HepG2 (cell line): ENCODE data around the gene TMEM204. TPM values are rescaled to one million over a fixed set of nuclear protein-coding genes. Genes with fewer than 3 reads are reported as not detected.

Experiments used
- ATAC-seq: fragments of 200-7000 bp; cut with Tn5 transposase; 3 replicates; pipeline ENCODE4 v1.9.1; 2020; ENCODE audit warnings: mild to moderate bottlenecking, moderate library complexity
- BruUV-seq: library from RNA; stranded (reverse); fragments of 400-500 nt; replicated peaks from 2 replicates; lab custom pipeline; 2021; lab: Mats Ljungman, UMichigan
- CTCF ChIA-PET: fragments of 300-600 bp; formaldehyde crosslinking; extraction: SDS; loops from one replicate; lab custom pipeline; 2021; ENCODE audit warnings: low total read pairs, inconsistent platforms, low intra/inter-chr PET ratio; lab: Yijun Ruan, JAX
- POLR2A ChIA-PET: fragments of 350-600 bp; sonication (Branson Sonifier 250); formaldehyde crosslinking; loops from one replicate; lab custom pipeline; 2020; ENCODE audit warnings: antibody characterized with exemption, inconsistent platforms; lab: Yijun Ruan, JAX
- DNase-seq: peaks from one replicate; pipeline ENCODE4 v3.0.0-alpha.2; 2015; ENCODE audit warnings: low spot score
- FAIRE-seq: peaks from 3 replicates; lab custom pipeline; 2011; peaks lifted over from hg19 to GRCh38; lab: Jason Lieb, UNC
- H2AFZ ChIP-seq: one replicate; pipeline ENCODE4 v1.6.1; 2011; ENCODE audit warnings: low read length, inconsistent platforms
- H3K27ac ChIP-seq: fragments of 300-600 bp; 3 replicates; pipeline ENCODE4 v1.8.0; 2011; ENCODE audit warnings: mixed run types, mild to moderate bottlenecking, mixed read lengths, low read length, inconsistent platforms; ENCODE audit not compliant: insufficient read depth; ENCODE audit errors: extremely low read length
- H3K27me3 ChIP-seq, 2 experiments: fragments of 200-600 bp in 1 of 2; 2 replicates in 1 of 2; 3 replicates in 1 of 2; pipeline versions ENCODE4 v1.6.0 to v1.8.0; 2011; ENCODE audit warnings: low read length in 2 of 2, mild to moderate bottlenecking in 2 of 2, moderate library complexity in 2 of 2, inconsistent platforms in 1 of 2; ENCODE audit not compliant: insufficient read depth in 2 of 2, control insufficient read depth in 1 of 2
- H3K36me3 ChIP-seq, 2 experiments: fragments of 200-600 bp in 1 of 2; replicated peaks in 1 of 2; 2 replicates in 1 of 2; 3 replicates in 1 of 2; pipeline versions ENCODE4 v1.5.1 to v1.8.0; 2011; ENCODE audit warnings: low read length in 2 of 2, inconsistent platforms in 1 of 2; ENCODE audit not compliant: insufficient read depth in 2 of 2, control insufficient read depth in 1 of 2
- H3K4me1 ChIP-seq: 2 replicates; pipeline ENCODE4 v1.5.1; 2012; ENCODE audit warnings: low read length, inconsistent platforms; ENCODE audit not compliant: insufficient read depth
- H3K4me2 ChIP-seq: 2 replicates; pipeline ENCODE4 v1.6.0; 2011; ENCODE audit warnings: low read depth, low read length, inconsistent platforms
- H3K4me3 ChIP-seq, 3 experiments: fragments of 200-600 bp in 1 of 3; sonication (generic), shearing (Covaris generic) in 1 of 3; replicated peaks in 1 of 3; 2 replicates each; pipeline ENCODE4 v1.5.1; 2011 to 2016; ENCODE audit warnings: low read length in 3 of 3, inconsistent platforms in 2 of 3, low read depth in 2 of 3, mild to moderate bottlenecking in 2 of 3, control low read depth in 1 of 3, mixed read lengths in 1 of 3; ENCODE audit not compliant: insufficient read depth in 1 of 3
- H3K79me2 ChIP-seq: one replicate; pipeline ENCODE4 v1.6.1; 2011; ENCODE audit warnings: low read length, inconsistent platforms; ENCODE audit not compliant: insufficient read depth
- H3K9ac ChIP-seq: 2 replicates; pipeline ENCODE4 v1.6.0; 2011; ENCODE audit warnings: mild to moderate bottlenecking, low read depth, low read length, inconsistent platforms; ENCODE audit not compliant: insufficient read depth
- H3K9me3 ChIP-seq: 2 replicates; pipeline ENCODE4 v1.5.1; 2012; ENCODE audit warnings: mild to moderate bottlenecking, low read length
- H4K20me1 ChIP-seq: 2 replicates; pipeline ENCODE4 v1.6.0; 2011; ENCODE audit warnings: inconsistent platforms, mild to moderate bottlenecking, low read length, moderate library complexity; ENCODE audit not compliant: insufficient read depth
- ATF2 ChIP-seq: sonication (generic); formaldehyde crosslinking; IDR thresholded peaks from 2 replicates; pipeline ENCODE4 v1.4.0; 2020; ENCODE audit warnings: missing genetic modification reagents
- BORCS8-MEF2B ChIP-seq: sonication (generic); formaldehyde crosslinking; IDR thresholded peaks from 2 replicates; pipeline ENCODE4 v1.8.0; 2022; ENCODE audit warnings: mild to moderate bottlenecking, missing genetic modification reagents
- CREM ChIP-seq, 2 experiments: sonication (generic) in 1 of 2; formaldehyde crosslinking in 1 of 2; IDR thresholded peaks; 2 replicates each; pipeline versions ENCODE4 v1.4.0 to v1.6.1; 2016 to 2020; ENCODE audit warnings: antibody characterized with exemption in 1 of 2, mild to moderate bottlenecking in 1 of 2, missing genetic modification reagents in 1 of 2
- PCBP2 ChIP-seq: fragments of 200-400 bp; formaldehyde crosslinking; optimal IDR thresholded peaks from 2 replicates; pipeline ENCODE3; 2018; ENCODE audit warnings: low read length, low read depth; ENCODE audit not compliant: poor library complexity, severe bottlenecking
- RFXANK ChIP-seq: IDR thresholded peaks from 2 replicates; pipeline ENCODE4 v1.6.1; 2016
- SMAD3 ChIP-seq: sonication (generic); formaldehyde crosslinking; IDR thresholded peaks from 2 replicates; pipeline ENCODE4 v1.4.0; 2020; ENCODE audit warnings: missing genetic modification reagents
- ZNF142 ChIP-seq: sonication (generic); formaldehyde crosslinking; IDR thresholded peaks from 2 replicates; pipeline ENCODE4 v1.4.0; 2020; ENCODE audit warnings: missing genetic modification reagents
- ZNF629 ChIP-seq: sonication (generic); formaldehyde crosslinking; conservative IDR thresholded peaks from 2 replicates; pipeline ENCODE4 v1.5.0; 2020; ENCODE audit warnings: missing genetic modification reagents
- ZZZ3 ChIP-seq: sonication (generic); formaldehyde crosslinking; IDR thresholded peaks from 2 replicates; pipeline ENCODE4 v1.4.0; 2020; ENCODE audit warnings: missing genetic modification reagents, mild to moderate bottlenecking, borderline replicate concordance
- WGBS: methylation state at CpG from one replicate; pipeline ENCODE4 v1.1.6; 2017; ENCODE audit warnings: low lambda C conversion rate; 5-methylcytosine and 5-hydroxymethylcytosine counted together
- in situ Hi-C: cut with HindIII; loops from 2 replicates; pipeline ENCODE4 v1.10.0; 2017; ENCODE audit warnings: low pct_unique_long_range_greater_than_20kb; ENCODE audit not compliant: extremely low pct_ligation_motif_present
- intact Hi-C: fragments of 100-400 bp; cut with micrococcal nuclease; formaldehyde crosslinking; loops from one replicate; pipeline ENCODE4 v1.10.0; 2022; ENCODE audit not compliant: unreplicated experiment
- polyA plus RNA-seq, 8 experiments: library from polyadenylated mRNA; depleted of rRNA in 3 of 8; stranded (reverse) in 7 of 8; unstranded in 1 of 8; fragments of >200 nt; fragmentation: Illumina TruSeq in 4 of 8; extraction: Trizol in 4 of 8; gene quantifications; 2 replicates each; pipeline versions ENCODE4 v1.2.1 to v1.2.3, GENCODE V29; 2011 to 2016; ENCODE audit warnings: low read depth in 4 of 8, missing spikeins in 1 of 8, mixed read lengths in 1 of 8; ENCODE audit not compliant: insufficient read depth in 1 of 8
- total RNA-seq, 5 experiments: library from RNA; depleted of rRNA; stranded (reverse); fragments of >200 nt; fragmentation: Illumina TruSeq; extraction: Trizol; gene quantifications; 2 replicates each; pipeline ENCODE4 v1.2.3, GENCODE V29; 2016; ENCODE audit warnings: low read depth in 1 of 5

TMEM204 gene
- total and polyA plus RNA-seq, 2 of the 13 experiments (the other 11 are each of a cell fraction or from before 2014, with no cell fraction given) = not detected

- no TSS peak for BruUV-seq
- Histone ChIP-seq H3K4me1 (no peaks in the 10 kb centered on the region), H3K9ac (no peak overlapping the region), H2AFZ (no peak overlapping the region), H3K4me2 (no peak overlapping the region), H3K27me3 (no peaks in the 10 kb centered on the region), H3K9me3 (no peaks in the 10 kb centered on the region), H3K36me3 (peaks cover 5% of the 10 kb centered on the region in 2 experiments; a peak in 2 of 5 replicates), H4K20me1 (no peaks in the 10 kb centered on the region), H3K4me3 (no peak overlapping the region), H3K79me2 (no peaks in the 10 kb centered on the region), H3K27ac (no peak overlapping the region)
- no peak for FAIRE-seq
- TF ChIP-seq RFXANK (CRISPR knock-in tag) = no peak
- TF ChIP-seq BORCS8-MEF2B (CRISPR knock-in tag) = no peak
- no peak for TF ChIP-seq ATF2
- no peak for TF ChIP-seq ZZZ3
- no peak for TF ChIP-seq ZNF142
- no peak for TF ChIP-seq ZNF629 (CRISPR knock-in tag)
- no peak for TF ChIP-seq CREM (IDR thresholded peaks at IDR 0.05)
- TF ChIP-seq CREM (CRISPR knock-in tag; IDR thresholded peaks at IDR 0.05) = no peak
- TF ChIP-seq SMAD3 (CRISPR knock-in tag) = no peak
- no peak for TF ChIP-seq PCBP2
- DNase-seq = no peak
- POLR2A ChIA-PET = no interaction called here
- CTCF ChIA-PET = no interaction called here
- intact Hi-C loops (no loop called here), in situ Hi-C loops (no loop called here)
- 95% methylated on average over 17 of the region's 24 CpGs for WGBS
- ATAC-seq = no peak
These were observed 24.8 kb upstream of the TMEM204 start for GRCh38 chr16:1508494-1509187.
